Esophagus squamous epithelium (tissue), 4 donors: Measurements from ENCODE around the gene GNAT2.

Source experiments
- CTCF ChIP-seq, 6 experiments: fragments of 450-650 bp in 4 of 6; fragments of 200-600 bp in 2 of 6; sonication (generic) in 2 of 6; IDR thresholded peaks; one replicate each; pipeline ENCODE4 v1.5.1; 2016 to 2019; ENCODE audit warnings: antibody characterized with exemption in 6 of 6, mild to moderate bottlenecking in 4 of 6, moderate library complexity in 4 of 6
- POLR2A ChIP-seq, 4 donors: fragments of 450-650 bp; IDR thresholded peaks; one replicate each; pipeline ENCODE4 v1.6.1; 2017; ENCODE audit warnings: antibody characterized with exemption in 4 of 4, mild to moderate bottlenecking in 4 of 4, moderate library complexity in 3 of 4

- TF ChIP-seq CTCF (IDR thresholded peaks at IDR 0.05), result no peak
- TF ChIP-seq POLR2A (IDR thresholded peaks at IDR 0.05), result no peak
These were observed 10.1 kb upstream of the GNAT2 start for GRCh38 chr1:109629372-109630030.
